Iris pigment epithelial cell (primary cell): Measurements from ENCODE around the gene ACOX2.

ENCODE experiments used
- DNase-seq: peaks from one replicate; pipeline ENCODE4 v3.0.0-alpha.2; 2011; ENCODE audit warnings: low read depth

The ACOX2 gene

GRCh38 chr3:58536501-58537411, at the start of gene ACOX2:
ACOX2 (minus strand) TSS chr3:58537190; CDS start chr3:58535106, 2,084 bp downstream.
- DNase-seq: peak; percentile 76

GRCh38 chr3:58585994-58586393, 49.0 kb upstream of the ACOX2 start:
- peak; percentile 15 for DNase-seq

GRCh38 chr3:58585005-58585786, 48.2 kb upstream of the ACOX2 start:
- peak; percentile 66 for DNase-seq

- DNase-seq: no peak
Measured at GRCh38 chr3:58584690-58585004, 47.7 kb upstream of the ACOX2 start.

- no peak for DNase-seq
Measured at GRCh38 chr3:58581328-58582091, 44.5 kb upstream of the ACOX2 start.

GRCh38 chr3:58580826-58581327, 43.9 kb upstream of the ACOX2 start:
- no peak for DNase-seq

- DNase-seq: no peak
Measured at GRCh38 chr3:58578873-58579272, 41.9 kb upstream of the ACOX2 start.

- DNase-seq: peak; percentile 66
Measured at GRCh38 chr3:58577269-58577821, 40.4 kb upstream of the ACOX2 start, which contains the start of gene FAM107A. FAM107A (minus strand) TSS chr3:58577391; CDS start chr3:58569860, 7,531 bp downstream.

- no peak for DNase-seq
Measured at GRCh38 chr3:58576716-58577115, 39.7 kb upstream of the ACOX2 start.

- DNase-seq: no peak
Measured at GRCh38 chr3:58575971-58576652, 39.1 kb upstream of the ACOX2 start.

GRCh38 chr3:58574682-58575081, 37.7 kb upstream of the ACOX2 start:
- no peak for DNase-seq

- no peak for DNase-seq
Measured at GRCh38 chr3:58574106-58574505, 37.1 kb upstream of the ACOX2 start.

- no peak for DNase-seq
Measured at GRCh38 chr3:58573640-58574039, 36.6 kb upstream of the ACOX2 start.

- DNase-seq: no peak
Measured at GRCh38 chr3:58572634-58573230, 35.7 kb upstream of the ACOX2 start.

GRCh38 chr3:58572013-58572633, 35.1 kb upstream of the ACOX2 start:
- DNase-seq: no peak

GRCh38 chr3:58570851-58571250, 33.9 kb upstream of the ACOX2 start:
- no peak for DNase-seq

- no peak for DNase-seq
Measured at GRCh38 chr3:58569287-58570001, 32.5 kb upstream of the ACOX2 start.

- DNase-seq: peak; percentile 59
Measured at GRCh38 chr3:58568572-58569286, 31.7 kb upstream of the ACOX2 start.

- DNase-seq: no peak
Measured at GRCh38 chr3:58567251-58567515, 30.2 kb upstream of the ACOX2 start.
